Liver (tissue), 9 donors: ENCODE results near the gene INPP5K. TPM values are rescaled to one million over a fixed set of nuclear protein-coding genes. Genes with fewer than 3 reads are reported as not detected.

Experiments used
- DNase-seq: peaks from one replicate; pipeline ENCODE4 v3.0.0-alpha.2; 2017; ENCODE audit warnings: low spot score
- H3K27ac ChIP-seq, 2 donors: one replicate each; pipeline ENCODE4 v1.7.0; 2013; ENCODE audit warnings: inconsistent platforms in 2 of 2, low read length in 2 of 2, control low read depth in 1 of 2, low read depth in 1 of 2, mild to moderate bottlenecking in 1 of 2
- H3K27me3 ChIP-seq, 4 donors: one replicate each; pipeline versions ENCODE4 v1.6.1 to v1.7.0; 2013; ENCODE audit warnings: low read length in 3 of 4, inconsistent platforms in 1 of 4, mild to moderate bottlenecking in 1 of 4, moderate library complexity in 1 of 4; ENCODE audit not compliant: control insufficient read depth in 4 of 4, insufficient read depth in 4 of 4
- H3K36me3 ChIP-seq, 4 donors: one replicate each; pipeline versions ENCODE4 v1.6.1 to v1.7.0; 2013; ENCODE audit warnings: low read length in 3 of 4, mild to moderate bottlenecking in 3 of 4, low read depth in 1 of 4, moderate library complexity in 1 of 4; ENCODE audit not compliant: control insufficient read depth in 4 of 4, insufficient read depth in 3 of 4
- H3K4me1 ChIP-seq, 4 donors: one replicate each; pipeline versions ENCODE4 v1.6.1 to v1.7.0; 2013; ENCODE audit warnings: low read length in 3 of 4, mild to moderate bottlenecking in 3 of 4, moderate library complexity in 1 of 4; ENCODE audit not compliant: control insufficient read depth in 4 of 4, insufficient read depth in 4 of 4
- H3K4me3 ChIP-seq, 3 donors: one replicate each; pipeline versions ENCODE4 v1.6.1 to v1.7.0; 2013; ENCODE audit warnings: low read length in 3 of 3, control low read depth in 1 of 3, low read depth in 1 of 3, mild to moderate bottlenecking in 1 of 3
- H3K9ac ChIP-seq, 2 donors: one replicate each; pipeline ENCODE4 v1.7.0; 2013; ENCODE audit warnings: low read length in 2 of 2, mild to moderate bottlenecking in 2 of 2, moderate library complexity in 2 of 2, control low read depth in 1 of 2, low read depth in 1 of 2
- H3K9me3 ChIP-seq, 4 donors: one replicate each; pipeline versions ENCODE4 v1.6.1 to v1.7.0; 2013; ENCODE audit warnings: low read length in 3 of 4; ENCODE audit not compliant: control insufficient read depth in 4 of 4
- ATF3 ChIP-seq: IDR thresholded peaks from 2 replicates; pipeline ENCODE4 v1.6.1; 2016; ENCODE audit warnings: antibody characterized with exemption
- CTCF ChIP-seq: fragments of 150-350 bp; IDR thresholded peaks from 2 replicates; pipeline ENCODE4 v1.5.1; 2017; ENCODE audit warnings: improper control_type of control experiment, low read depth, low read length; ENCODE audit not compliant: missing input control
- EGR1 ChIP-seq, 2 donors: IDR thresholded peaks; 2 replicates each; pipeline ENCODE4 v1.6.1; 2016 to 2018; ENCODE audit warnings: antibody characterized with exemption in 2 of 2, low read depth in 2 of 2
- FOXA1 ChIP-seq: IDR thresholded peaks from 2 replicates; pipeline ENCODE4 v1.6.1; 2016; ENCODE audit warnings: antibody characterized with exemption
- FOXA2 ChIP-seq: IDR thresholded peaks from 2 replicates; pipeline ENCODE4 v1.6.1; 2016; ENCODE audit warnings: antibody characterized with exemption
- GABPA ChIP-seq, 2 donors: IDR thresholded peaks in 1 of 2; conservative IDR thresholded peaks in 1 of 2; 2 replicates each; pipeline ENCODE4 v1.6.1; 2016; ENCODE audit warnings: antibody characterized with exemption in 2 of 2, mild to moderate bottlenecking in 1 of 2, moderate library complexity in 1 of 2
- HNF4A ChIP-seq, 2 donors: conservative IDR thresholded peaks; 2 replicates each; pipeline ENCODE4 v1.6.1; 2016; ENCODE audit warnings: antibody characterized with exemption in 2 of 2, mild to moderate bottlenecking in 2 of 2
- HNF4G ChIP-seq: IDR thresholded peaks from 2 replicates; pipeline ENCODE4 v1.6.1; 2016; ENCODE audit warnings: antibody characterized with exemption
- JUND ChIP-seq, 2 donors: IDR thresholded peaks; 2 replicates each; pipeline ENCODE4 v1.6.1; 2016; ENCODE audit warnings: antibody characterized with exemption in 2 of 2
- NR2F2 ChIP-seq: IDR thresholded peaks from 2 replicates; pipeline ENCODE4 v1.6.1; 2016; ENCODE audit warnings: antibody characterized with exemption
- RAD21 ChIP-seq, 2 donors: IDR thresholded peaks; 2 replicates each; pipeline ENCODE4 v1.6.1; 2016; ENCODE audit warnings: antibody characterized with exemption in 2 of 2, mild to moderate bottlenecking in 2 of 2
- REST ChIP-seq: IDR thresholded peaks from 2 replicates; pipeline ENCODE4 v1.6.1; 2016; ENCODE audit warnings: antibody characterized with exemption, mild to moderate bottlenecking
- RXRA ChIP-seq, 2 donors: IDR thresholded peaks; 2 replicates each; pipeline ENCODE4 v1.6.1; 2017 to 2018; ENCODE audit warnings: antibody characterized with exemption in 2 of 2, mild to moderate bottlenecking in 1 of 2
- SP1 ChIP-seq: IDR thresholded peaks from 2 replicates; pipeline ENCODE4 v1.6.1; 2018; ENCODE audit warnings: antibody characterized with exemption, mild to moderate bottlenecking
- TAF1 ChIP-seq: conservative IDR thresholded peaks from 2 replicates; pipeline ENCODE4 v1.6.1; 2016; ENCODE audit warnings: antibody characterized with exemption, mild to moderate bottlenecking
- ZBTB33 ChIP-seq: IDR thresholded peaks from 2 replicates; pipeline ENCODE4 v1.6.1; 2016; ENCODE audit warnings: antibody characterized with exemption
- WGBS: extraction: QIAGEN DNeasy Blood & Tissue Kit; methylation state at CpG from one replicate; pipeline ENCODE4 v1.1.7; 2013; 5-methylcytosine and 5-hydroxymethylcytosine counted together
- polyA plus RNA-seq, 2 donors: library from polyadenylated mRNA; stranded (reverse) in 1 of 2; unstranded in 1 of 2; fragments of 200-250 nt in 1 of 2; fragments of >200 nt in 1 of 2; fragmentation: Nextera tagmentation in 1 of 2; extraction: Ambion mirVana in 1 of 2; gene quantifications; one replicate each; pipeline versions ENCODE4 v1.2.1 to v1.2.3, GENCODE V29; 2013 to 2015
- total RNA-seq, 2 donors: library from RNA; depleted of rRNA; stranded (reverse); fragments of >200 nt; gene quantifications; one replicate each; pipeline ENCODE4 v1.2.3, GENCODE V29; 2014
- donor health status: healthy.
- donor health status: healthy.
- donor health status: healthy.
- donor health status: healthy.
- donor health status: healthy.

The INPP5K gene
- total and polyA plus RNA-seq, 4 donors: 9.9 to 47.1 (median 15.9) TPM

GRCh38 chr17:1519678-1520077 lies 3.3 kb upstream of the INPP5K start:
- H3K4me3 ChIP-seq: no peak overlapping the region
- H3K9me3 ChIP-seq: no peaks in the 10 kb centered on the region
- TF ChIP-seq GABPA (IDR thresholded peaks at IDR 0.05 in 1 of 2, conservative IDR thresholded peaks at IDR 0.05 in 1 of 2): no peak
- no peak for TF ChIP-seq ATF3
- no peak for TF ChIP-seq RXRA (IDR thresholded peaks at IDR 0.05)
- TF ChIP-seq EGR1 (IDR thresholded peaks at IDR 0.05; ENCODE audit: low read depth in 2 of 2): no peak
- no peak for TF ChIP-seq JUND (IDR thresholded peaks at IDR 0.05)
- no peak for TF ChIP-seq HNF4A (conservative IDR thresholded peaks at IDR 0.05)
- TF ChIP-seq HNF4G: no peak
- TF ChIP-seq CTCF: no peak
- no peak for TF ChIP-seq REST
- no peak for TF ChIP-seq ZBTB33
- no peak for TF ChIP-seq NR2F2
- TF ChIP-seq TAF1: no peak
- no peak for TF ChIP-seq SP1
- no peak for TF ChIP-seq RAD21 (IDR thresholded peaks at IDR 0.05)
- no peak for TF ChIP-seq FOXA2
- 94% methylated on average over 7 of the region's 7 CpGs for WGBS
- no peak overlapping the region for H3K9ac ChIP-seq
- DNase-seq: no peak
- H3K36me3 ChIP-seq: peaks cover 0 to 15% (median 5%) of the 10 kb centered on the region in 4 donors
- no peak overlapping the region for H3K27ac ChIP-seq
- peaks cover 3 to 17% (median 14%) of the 10 kb centered on the region in 4 donors for H3K4me1 ChIP-seq
- no peaks in the 10 kb centered on the region for H3K27me3 ChIP-seq

GRCh38 chr17:1518410-1518809 lies 2.0 kb upstream of the INPP5K start:
- 91% methylated on average over 2 of the region's 2 CpGs for WGBS
- peaks cover 2 to 14% (median 6%) of the 10 kb centered on the region in 4 donors for H3K36me3 ChIP-seq
- no peak overlapping the region for H3K9ac ChIP-seq
- TF ChIP-seq SP1: no peak
- TF ChIP-seq FOXA2: no peak
- TF ChIP-seq TAF1: no peak
- no peak for TF ChIP-seq HNF4A (conservative IDR thresholded peaks at IDR 0.05)
- no peak for TF ChIP-seq RAD21 (IDR thresholded peaks at IDR 0.05)
- no peak for TF ChIP-seq GABPA (IDR thresholded peaks at IDR 0.05 in 1 of 2, conservative IDR thresholded peaks at IDR 0.05 in 1 of 2)
- TF ChIP-seq JUND (IDR thresholded peaks at IDR 0.05): no peak
- no peak for TF ChIP-seq CTCF
- no peak for TF ChIP-seq HNF4G
- TF ChIP-seq RXRA (IDR thresholded peaks at IDR 0.05): no peak
- TF ChIP-seq FOXA1: no peak
- TF ChIP-seq EGR1 (IDR thresholded peaks at IDR 0.05; ENCODE audit: low read depth in 2 of 2): no peak
- TF ChIP-seq ATF3: no peak
- TF ChIP-seq ZBTB33: no peak

More at GRCh38 chr17:1518410-1518809, 2.0 kb upstream of the INPP5K start:
- Histone ChIP-seq H3K9me3 (no peaks in the 10 kb centered on the region), H3K4me3 (no peak overlapping the region), H3K4me1 (peaks cover 3 to 21% (median 14%) of the 10 kb centered on the region in 4 donors), H3K27ac (no peak overlapping the region), H3K27me3 (no peaks in the 10 kb centered on the region)
- DNase-seq: no peak
